Esophagus muscularis mucosa (tissue), 4 donors: ENCODE measurements around the gene MBD5. TPM values are rescaled to one million over a fixed set of nuclear protein-coding genes. Genes with fewer than 3 reads are reported as not detected.

ENCODE experiments used
- DNase-seq: peaks from one replicate; pipeline ENCODE4 v3.0.0-alpha.2; 2017; ENCODE audit errors: extremely low spot score
- H3K27ac ChIP-seq, 4 donors: fragments of 200-600 bp; sonication (generic); replicated peaks in 1 of 4; 1 replicate in 3 of 4; 2 replicates in 1 of 4; pipeline ENCODE4 v1.5.1; 2016 to 2019; ENCODE audit warnings: mild to moderate bottlenecking in 1 of 4
- H3K27me3 ChIP-seq, 4 donors: fragments of 200-600 bp; sonication (generic); one replicate each; pipeline versions ENCODE4 v1.5.1 to v1.6.0; 2016 to 2019
- H3K36me3 ChIP-seq, 4 donors: fragments of 200-600 bp; sonication (generic); one replicate each; pipeline ENCODE4 v1.5.1; 2016 to 2019
- H3K4me1 ChIP-seq, 4 donors: fragments of 200-600 bp; sonication (generic); one replicate each; pipeline ENCODE4 v1.5.1; 2016 to 2019
- H3K4me3 ChIP-seq, 4 donors: fragments of 200-600 bp; sonication (generic); 1 replicate in 2 of 4; 2 replicates in 2 of 4; pipeline ENCODE4 v1.5.1; 2016 to 2019; ENCODE audit warnings: mild to moderate bottlenecking in 4 of 4, moderate library complexity in 1 of 4
- H3K9me3 ChIP-seq, 4 donors: fragments of 200-600 bp; sonication (generic); 1 replicate in 3 of 4; 2 replicates in 1 of 4; pipeline ENCODE4 v1.5.1; 2016 to 2019
- CTCF ChIP-seq, 3 experiments: fragments of 200-600 bp in 2 of 3; fragments of 450-650 bp in 1 of 3; sonication (generic) in 2 of 3; IDR thresholded peaks; one replicate each; pipeline ENCODE4 v1.5.1; 2017 to 2019; ENCODE audit warnings: antibody characterized with exemption in 3 of 3, mild to moderate bottlenecking in 2 of 3, moderate library complexity in 1 of 3
- EP300 ChIP-seq: sonication (generic); formaldehyde crosslinking; IDR thresholded peaks from one replicate; pipeline ENCODE4 v1.6.1; 2017; ENCODE audit warnings: antibody characterized with exemption
- POLR2A ChIP-seq: fragments of 450-650 bp; IDR thresholded peaks from one replicate; pipeline ENCODE4 v1.6.1; 2017; ENCODE audit warnings: antibody characterized with exemption, moderate library complexity, mild to moderate bottlenecking, low read depth
- POLR2AphosphoS5 ChIP-seq, 2 donors: sonication (generic); formaldehyde crosslinking; IDR thresholded peaks; one replicate each; pipeline ENCODE4 v1.6.1; 2017; ENCODE audit warnings: antibody characterized with exemption in 2 of 2
- WGBS: methylation state at CpG from one replicate; pipeline ENCODE4 v1.1.5; 2018; 5-methylcytosine and 5-hydroxymethylcytosine counted together
- intact Hi-C: fragments of 100-400 bp; cut with DNase I; formaldehyde crosslinking; loops from one replicate; pipeline ENCODE4 v1.15.1; 2023
- total RNA-seq, 4 donors: library from RNA; depleted of rRNA; stranded (reverse); fragments of >200 nt; gene quantifications; one replicate each; pipeline versions ENCODE4 v1.1.0 to v1.2.1, GENCODE V29; 2016

The MBD5 gene
- total RNA-seq, 4 donors from 2014 or later = 34.6 to 49.0 (median 44.9) TPM

- WGBS = 88% methylated on average over 2 of the region's 2 CpGs
- no peak for DNase-seq
- Histone ChIP-seq H3K4me3 (no peak overlapping the region), H3K27ac (no peak overlapping the region), H3K4me1 (peaks cover 0 to 21% (median 9%) of the 10 kb centered on the region in 4 donors), H3K9me3 (no peaks in the 10 kb centered on the region), H3K27me3 (no peaks in the 10 kb centered on the region), H3K36me3 (no peaks in the 10 kb centered on the region)
- intact Hi-C loops = no loop called here
- no peak for TF ChIP-seq POLR2A
- no peak for TF ChIP-seq CTCF (IDR thresholded peaks at IDR 0.05)
- no peak for TF ChIP-seq EP300
- TF ChIP-seq POLR2AphosphoS5 (IDR thresholded peaks at IDR 0.05) = no peak
Measured at GRCh38 chr2:148013876-148014275, 7.0 kb upstream of the MBD5 start.

GRCh38 chr2:148014616-148015015 lies 6.3 kb upstream of the MBD5 start:
- TF ChIP-seq POLR2AphosphoS5 (IDR thresholded peaks at IDR 0.05) (no peak), EP300 (no peak), POLR2A (no peak), CTCF (IDR thresholded peaks at IDR 0.05) (no peak)
- Histone ChIP-seq H3K4me3 (no peak overlapping the region), H3K36me3 (no peaks in the 10 kb centered on the region), H3K9me3 (no peaks in the 10 kb centered on the region), H3K4me1 (peaks cover 6 to 29% (median 17%) of the 10 kb centered on the region in 4 donors), H3K27me3 (no peaks in the 10 kb centered on the region), H3K27ac (no peak overlapping the region)
- WGBS = 67% methylated on average over 5 of the region's 5 CpGs
- no peak for DNase-seq
- intact Hi-C loops = no loop called here

- Histone ChIP-seq H3K4me1 (peaks cover 29 to 56% (median 51%) of the 10 kb centered on the region in 4 donors), H3K4me3 (peak within 1 kb of the TSS; percentile 78 to 85 (median 82)), H3K36me3 (no peaks in the 10 kb centered on the region), H3K27ac (peak within 1 kb of the TSS; percentile 95 to 97 (median 96)), H3K27me3 (no peaks in the 10 kb centered on the region), H3K9me3 (no peaks in the 10 kb centered on the region)
- under 1% methylated on average over 51 of the region's 52 CpGs for WGBS
- DNase-seq = peak; percentile 99
- TF ChIP-seq POLR2A = no peak
- TF ChIP-seq EP300 = peak; percentile 28
- peak; percentile 82 to 89 for TF ChIP-seq POLR2AphosphoS5 (IDR thresholded peaks at IDR 0.05)
- peak; percentile 34 to 43 (median 37) for TF ChIP-seq CTCF (IDR thresholded peaks at IDR 0.05)
- intact Hi-C loops = no loop called here
Measured at GRCh38 chr2:148020111-148021058, 506 bp upstream of the MBD5 start, which contains the start of gene ORC4. TSS of gene ORC4 (minus strand) at chr2:148020737. CDS start at chr2:147975958, 44,779 bp downstream.

GRCh38 chr2:148021886-148022285 lies 995 bp downstream of the MBD5 start:
- Histone ChIP-seq H3K36me3 (no peaks in the 10 kb centered on the region), H3K27ac (peak overlapping the region; percentile 95 to 97 (median 96)), H3K27me3 (no peaks in the 10 kb centered on the region), H3K4me3 (peak overlapping the region; percentile 78 to 85 (median 82)), H3K4me1 (peaks cover 29 to 59% (median 51%) of the 10 kb centered on the region in 4 donors), H3K9me3 (no peaks in the 10 kb centered on the region)
- intact Hi-C loops = no loop called here
- no peak for DNase-seq
- TF ChIP-seq POLR2AphosphoS5 (IDR thresholded peaks at IDR 0.05) (no peak), POLR2A (no peak), EP300 (no peak), CTCF (IDR thresholded peaks at IDR 0.05) (no peak)
- 3% methylated on average over 3 of the region's 3 CpGs for WGBS
